Ovary (tissue), 9 donors: Measurements from ENCODE around the gene EGR2. TPM values are rescaled to one million over a fixed set of nuclear protein-coding genes. Genes with fewer than 3 reads are reported as not detected.

ENCODE experiments used
- DNase-seq, 5 donors: peaks; one replicate each; pipeline ENCODE4 v3.0.0-alpha.2; 2019 to 2020
- H3K27ac ChIP-seq, 2 donors: fragments of 200-600 bp; one replicate each; pipeline versions ENCODE4 v1.5.1 to v1.8.0; 2019 to 2022
- H3K27me3 ChIP-seq: fragments of 200-600 bp; one replicate; pipeline ENCODE4 v1.8.0; 2022
- H3K36me3 ChIP-seq: fragments of 200-600 bp; sonication (generic); one replicate; pipeline ENCODE4 v1.5.1; 2019
- H3K4me1 ChIP-seq: one replicate; pipeline ENCODE4 v1.8.1; 2013; ENCODE audit warnings: mild to moderate bottlenecking, moderate library complexity; ENCODE audit not compliant: insufficient read depth
- H3K4me3 ChIP-seq: fragments of 200-600 bp; sonication (generic); one replicate; pipeline ENCODE4 v1.5.1; 2017
- H3K9me3 ChIP-seq, 2 donors: fragments of 200-600 bp in 1 of 2; sonication (generic) in 1 of 2; one replicate each; pipeline versions ENCODE4 v1.5.1 to v1.8.1; 2013 to 2019; ENCODE audit warnings: mild to moderate bottlenecking in 1 of 2, moderate library complexity in 1 of 2
- CTCF ChIP-seq, 3 donors: fragments of 450-650 bp in 2 of 3; fragments of 200-600 bp in 1 of 3; IDR thresholded peaks; one replicate each; pipeline versions ENCODE4 v1.5.1 to v1.8.0; 2016 to 2022; ENCODE audit warnings: antibody characterized with exemption in 3 of 3, mild to moderate bottlenecking in 1 of 3
- EP300 ChIP-seq: sonication (generic); formaldehyde crosslinking; IDR thresholded peaks from one replicate; pipeline ENCODE4 v1.6.1; 2017; ENCODE audit warnings: antibody characterized with exemption
- POLR2A ChIP-seq: fragments of 450-650 bp; IDR thresholded peaks from one replicate; pipeline ENCODE4 v1.6.1; 2017; ENCODE audit warnings: antibody characterized with exemption, mild to moderate bottlenecking, moderate library complexity
- WGBS, 3 donors: extraction: QIAGEN DNeasy Blood & Tissue Kit in 1 of 3; methylation state at CpG; one replicate each; pipeline versions ENCODE4 v1.1.5 to v1.1.7; 2013 to 2017; 5-methylcytosine and 5-hydroxymethylcytosine counted together
- intact Hi-C, 4 donors: fragments of 100-400 bp; cut with DNase I; formaldehyde crosslinking; loops; one replicate each; pipeline versions ENCODE4 v1.11.0 to v1.15.1; 2022 to 2023
- polyA plus RNA-seq, 2 donors: library from polyadenylated mRNA; stranded (reverse); fragments of 200-250 nt in 1 of 2; fragments of 350-450 nt in 1 of 2; fragmentation: Illumina TruSeq in 1 of 2; extraction: RNeasy Lipid Tissue Mini Kit (QIAGEN cat#74804) in 1 of 2; gene quantifications; one replicate each; pipeline ENCODE4 v1.2.3, GENCODE V29; 2013 to 2014
- total RNA-seq, 7 donors: library from RNA; depleted of rRNA in 2 of 7; stranded (reverse); fragments of >200 nt in 2 of 7; fragmentation: NEBNext Ultra II Directional in 3 of 7; extraction: Animal tissue kit (Norgen Biotek cat#: 25700) in 3 of 7; gene quantifications; one replicate each; pipeline versions ENCODE4 v1.1.0 to v1.2.4, GENCODE V29; 2016 to 2023
- donor health status: DM: no; HTN: no; CAD: no; lungs with moderate emphysema.
- donor health status: DM: no; HTN: no; CAD: no.
- donor health status: Bipolar disorder and iron deficiency.
- donor health status: DM: yes; HTN: yes; CAD: no.
- donor health status: DM: no; HTN: no; CAD: no.
- donor health status: DM: yes; HTN: yes; CAD: no.

The EGR2 gene
- total and polyA plus RNA-seq, 9 donors: 0.48 to 13.0 (median 4.6) TPM

GRCh38 chr10:62829622-62830021, 13.5 kb upstream of the EGR2 start:
- intact Hi-C loops: no loop called here
- 79 to 81% (median 80%) methylated on average over 2 of the region's 2 CpGs for WGBS, 3 donors
- Histone ChIP-seq H3K4me1 (no peaks in the 10 kb centered on the region), H3K27ac (no peak overlapping the region), H3K36me3 (no peaks in the 10 kb centered on the region), H3K27me3 (no peaks in the 10 kb centered on the region), H3K4me3 (no peak overlapping the region), H3K9me3 (no peaks in the 10 kb centered on the region)
- DNase-seq: no peak
- TF ChIP-seq CTCF (IDR thresholded peaks at IDR 0.05): no peak
- TF ChIP-seq EP300: no peak
- TF ChIP-seq POLR2A: no peak

GRCh38 chr10:62826273-62826672, 10.1 kb upstream of the EGR2 start:
- Histone ChIP-seq H3K36me3 (no peaks in the 10 kb centered on the region), H3K4me1 (no peaks in the 10 kb centered on the region), H3K9me3 (no peaks in the 10 kb centered on the region), H3K27ac (no peak overlapping the region), H3K4me3 (no peak overlapping the region), H3K27me3 (no peaks in the 10 kb centered on the region)
- intact Hi-C loops: no loop called here
- TF ChIP-seq POLR2A (no peak), EP300 (no peak), CTCF (IDR thresholded peaks at IDR 0.05) (no peak)
- WGBS, 3 donors: 74 to 86% (median 79%) methylated on average over 1 of the region's 1 CpG
- no peak for DNase-seq

- H3K4me3 ChIP-seq: no peak overlapping the region
- no peak for DNase-seq
- no peak overlapping the region for H3K27ac ChIP-seq
- TF ChIP-seq POLR2A (no peak), EP300 (no peak), CTCF (IDR thresholded peaks at IDR 0.05) (no peak)
- 74 to 89% (median 76%) methylated on average over 5 of the region's 5 CpGs for WGBS, 3 donors
- H3K4me1 ChIP-seq: peaks cover 8% of the 10 kb centered on the region
- H3K9me3 ChIP-seq: no peaks in the 10 kb centered on the region
- H3K36me3 ChIP-seq: no peaks in the 10 kb centered on the region
- H3K27me3 ChIP-seq: no peaks in the 10 kb centered on the region
- intact Hi-C loops: no loop called here
Measured at GRCh38 chr10:62820586-62820985, 4.4 kb upstream of the EGR2 start.

- peaks cover 17% of the 10 kb centered on the region for H3K4me1 ChIP-seq
- no peaks in the 10 kb centered on the region for H3K27me3 ChIP-seq
- 47 to 54% (median 51%) methylated on average over 19 of the region's 19 CpGs for WGBS, 3 donors
- no peaks in the 10 kb centered on the region for H3K36me3 ChIP-seq
- peak overlapping the region; percentile 81 for H3K4me3 ChIP-seq
- no peaks in the 10 kb centered on the region for H3K9me3 ChIP-seq
- TF ChIP-seq POLR2A: no peak
- no peak for TF ChIP-seq EP300
- TF ChIP-seq CTCF (IDR thresholded peaks at IDR 0.05): no peak
- intact Hi-C loops: loop anchor here in 2 of 4 donors (10.0 kb wide), 2 partner anchors 315 to 335 kb away; partner anchors contain the start of gene NRBF2 (in 1 of the 2)
- peak in 1 of 5 donors; percentile 16 for DNase-seq
- H3K27ac ChIP-seq: no peak overlapping the region
Measured at GRCh38 chr10:62819141-62819920, 3.2 kb upstream of the EGR2 start.
